GM18858 (cell line): Measurements from ENCODE around the gene CFAP74.

ENCODE experiments used
- ATAC-seq: cut with Tn5 transposase; IDR thresholded peaks from one replicate; pipeline ENCODE4 v1.9.1; 2021; ENCODE audit not compliant: unreplicated experiment

Gene CFAP74

DNA sequence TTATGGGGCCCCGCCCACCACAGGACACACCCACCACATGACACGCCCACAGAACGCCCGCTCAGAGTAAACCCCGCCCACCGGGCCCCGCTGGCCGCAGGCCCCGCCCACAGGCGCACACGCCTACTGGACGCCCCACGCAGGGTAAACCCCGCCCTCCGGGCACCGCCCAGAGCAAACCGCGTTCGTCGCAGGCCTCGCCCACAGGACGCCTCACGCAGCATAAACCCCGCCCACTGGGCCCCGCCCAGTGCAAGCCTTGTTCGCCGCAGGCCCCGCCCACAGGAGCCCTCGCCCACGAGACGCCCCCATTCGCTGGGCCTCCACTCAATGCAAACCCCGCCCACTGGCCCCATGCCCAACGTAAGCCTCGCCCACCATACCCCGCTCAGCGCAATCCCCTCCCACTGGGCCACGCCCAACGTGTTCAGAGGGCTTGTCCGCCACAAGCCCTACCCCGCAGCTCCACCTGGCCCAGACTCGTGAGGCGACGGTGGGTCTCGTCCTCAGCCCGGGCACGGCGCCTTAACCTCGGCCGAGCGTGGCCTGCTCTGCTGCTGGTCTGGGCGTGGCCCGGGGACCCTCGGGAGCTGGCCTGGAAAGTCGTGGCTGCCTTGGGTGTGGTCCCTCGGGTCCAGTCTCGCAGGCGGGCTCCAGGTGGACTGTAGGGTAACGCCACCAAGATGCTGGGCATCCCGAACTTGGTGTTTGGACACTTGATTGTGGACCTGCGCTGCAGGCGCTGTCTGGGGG is 84.1 kb downstream of the CFAP74 start:
- peak; percentile 72 for ATAC-seq

DNA sequence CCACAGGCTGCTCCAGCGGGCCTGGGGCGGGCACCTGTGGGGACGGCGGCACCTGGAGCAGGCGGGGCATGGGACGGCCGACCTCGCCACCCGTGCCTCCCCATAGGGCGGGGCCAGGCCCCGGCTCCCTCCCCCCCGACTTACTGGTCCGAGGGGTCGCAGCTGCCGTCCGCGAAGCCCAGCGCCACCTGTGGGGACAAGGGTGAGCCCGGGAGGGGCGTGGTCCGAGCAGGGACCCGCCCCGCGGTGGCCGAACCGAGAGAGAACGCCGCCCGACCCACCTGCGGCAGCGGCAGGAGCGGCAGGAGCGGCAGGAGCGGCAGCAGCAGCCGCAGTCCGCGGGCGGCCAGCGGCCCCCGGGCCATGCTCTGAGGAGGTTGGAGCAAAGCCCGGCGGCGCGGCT is 84.7 kb downstream of the CFAP74 start, which contains the start of gene TMEM52:
Gene TMEM52 (minus strand): TSS at position 379 of the 403 bp plus-strand sequence. CDS start 14 bp downstream, at position 365.
- ATAC-seq = no peak

DNA sequence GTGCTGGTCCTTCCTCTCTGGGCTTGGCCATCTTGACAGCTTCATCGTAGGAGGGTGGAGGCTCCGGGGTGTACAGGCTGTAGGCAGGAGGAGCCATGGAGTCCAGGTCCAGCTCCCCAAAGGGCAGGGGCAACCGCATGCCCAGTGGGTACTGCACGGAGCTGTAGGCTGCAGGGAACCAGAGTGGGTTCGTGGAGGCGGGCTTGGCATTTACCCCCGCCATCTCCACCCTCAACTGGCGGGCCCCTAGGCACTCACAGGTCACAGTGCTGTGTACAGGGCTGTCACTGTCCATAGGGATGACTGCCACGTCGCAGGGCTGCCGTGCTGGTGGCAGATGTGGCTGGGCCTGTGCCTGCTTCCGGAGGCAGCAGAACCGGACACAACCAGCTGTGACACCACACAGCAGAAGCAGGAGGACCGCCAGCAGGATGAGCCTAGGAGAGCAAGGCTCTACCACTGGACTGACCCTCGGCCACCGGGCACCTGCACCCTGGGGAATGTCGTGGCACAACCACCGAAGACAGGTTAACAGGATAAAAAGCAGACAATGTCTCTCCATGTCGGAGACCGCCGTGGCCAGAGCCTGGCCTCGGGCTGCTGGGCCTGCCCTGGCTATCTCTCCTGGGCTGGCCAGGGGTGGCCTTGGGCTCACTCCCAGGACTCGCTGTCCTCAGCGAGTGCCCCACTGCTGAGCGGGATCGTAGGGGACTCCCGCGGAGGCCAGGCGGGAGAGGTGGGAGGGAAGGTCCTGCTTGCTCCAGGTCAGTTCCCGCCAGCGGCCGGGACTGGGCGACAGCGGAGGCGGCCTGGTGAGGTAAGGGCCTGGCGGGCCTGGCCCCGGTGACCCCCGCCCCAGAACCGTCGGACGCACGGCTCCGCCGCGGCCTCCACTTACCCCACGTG is 85.3 kb downstream of the CFAP74 start:
- no peak for ATAC-seq

DNA sequence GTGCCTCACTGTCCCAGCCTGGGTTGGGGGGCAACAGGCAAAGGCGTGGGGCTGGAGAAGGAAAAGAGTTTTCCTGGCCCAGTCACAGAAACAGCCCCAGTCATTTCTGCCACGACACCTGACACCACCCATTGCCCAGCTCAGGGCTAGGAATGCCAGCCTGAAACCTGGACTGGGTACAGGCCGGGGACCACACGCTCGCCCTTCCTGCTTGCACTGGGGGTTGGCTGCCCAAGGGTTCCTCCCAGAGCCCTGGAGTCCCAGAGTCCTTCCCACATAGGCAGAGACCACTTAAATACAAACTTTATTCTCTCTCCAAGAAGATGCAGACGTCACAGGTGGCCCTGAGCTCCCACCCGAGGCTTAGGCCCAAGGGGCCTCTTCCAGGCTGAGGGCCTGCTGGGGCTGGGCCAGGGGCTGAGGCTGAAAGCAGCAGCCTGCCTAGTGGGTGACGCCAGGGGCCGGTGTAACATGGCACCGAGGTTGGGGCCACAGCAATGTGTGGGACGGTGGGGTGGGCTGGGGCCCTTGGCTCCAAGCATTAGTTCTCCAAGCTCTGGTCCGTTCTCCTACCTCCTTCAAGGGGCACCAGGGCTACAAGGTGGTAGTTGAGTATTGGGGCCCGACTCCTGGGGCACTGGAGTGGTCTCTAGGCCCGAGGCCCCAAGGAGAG is 86.1 kb downstream of the CFAP74 start:
- ATAC-seq = no peak

DNA sequence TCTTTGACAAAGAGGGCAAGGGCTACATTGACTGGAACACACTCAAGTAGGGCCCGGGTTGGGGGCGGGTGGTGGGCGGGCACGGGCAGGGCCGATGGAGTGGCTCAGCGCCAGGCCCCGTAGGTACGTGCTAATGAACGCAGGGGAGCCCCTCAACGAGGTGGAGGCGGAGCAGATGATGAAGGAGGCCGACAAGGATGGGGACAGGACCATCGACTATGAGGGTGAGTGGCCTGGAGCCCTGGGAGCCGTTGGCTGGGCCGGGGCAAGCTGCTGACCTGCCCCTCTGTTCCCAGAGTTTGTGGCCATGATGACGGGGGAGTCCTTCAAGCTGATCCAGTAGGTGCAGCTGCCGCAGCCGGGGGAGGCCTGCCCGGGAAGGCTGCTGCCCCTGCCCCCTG is 86.7 kb downstream of the CFAP74 start:
- ATAC-seq = no peak

DNA sequence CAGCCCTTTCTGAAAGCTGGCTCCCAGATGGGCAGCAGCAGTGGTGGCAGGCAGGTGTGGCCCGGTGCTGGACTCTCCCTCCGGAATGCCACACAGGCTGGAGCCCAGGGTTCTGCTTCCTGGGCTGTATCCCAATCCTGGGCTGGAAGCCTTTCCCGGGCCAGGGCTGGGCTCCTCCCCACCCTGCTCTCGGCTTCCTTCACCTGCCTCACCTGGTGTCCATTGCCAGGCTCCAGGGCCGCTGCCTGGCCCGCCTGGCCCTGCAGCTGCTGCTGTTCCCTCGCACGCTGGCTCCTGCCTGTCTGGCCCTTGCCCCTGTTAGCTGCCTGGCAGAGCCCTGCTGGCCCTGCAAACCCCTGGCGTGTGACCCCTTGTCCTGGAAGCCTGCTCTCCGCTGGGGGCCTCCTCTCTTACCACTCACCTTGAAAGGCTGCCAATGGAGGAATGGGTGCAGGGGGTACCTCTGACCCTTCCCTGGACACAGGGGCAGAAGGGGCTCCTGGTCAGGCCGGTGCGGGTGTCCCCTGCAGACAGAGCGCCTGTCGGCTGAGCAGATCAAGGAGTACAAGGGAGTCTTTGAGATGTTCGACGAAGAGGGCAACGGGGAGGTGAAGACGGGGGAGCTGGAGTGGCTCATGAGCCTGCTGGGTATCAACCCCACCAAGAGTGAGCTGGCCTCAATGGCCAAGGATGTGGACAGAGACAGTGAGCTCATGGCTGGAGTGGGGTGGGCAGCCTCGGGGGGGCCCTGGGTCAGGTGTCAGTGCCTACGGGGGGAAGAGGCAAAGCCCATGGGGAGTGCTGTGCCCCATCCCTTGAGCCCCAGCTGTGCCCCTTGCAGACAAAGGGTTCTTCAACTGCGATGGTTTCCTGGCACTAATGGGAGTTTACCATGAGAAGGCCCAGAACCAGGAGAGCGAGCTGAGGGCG is 87.4 kb downstream of the CFAP74 start:
- no peak for ATAC-seq

DNA sequence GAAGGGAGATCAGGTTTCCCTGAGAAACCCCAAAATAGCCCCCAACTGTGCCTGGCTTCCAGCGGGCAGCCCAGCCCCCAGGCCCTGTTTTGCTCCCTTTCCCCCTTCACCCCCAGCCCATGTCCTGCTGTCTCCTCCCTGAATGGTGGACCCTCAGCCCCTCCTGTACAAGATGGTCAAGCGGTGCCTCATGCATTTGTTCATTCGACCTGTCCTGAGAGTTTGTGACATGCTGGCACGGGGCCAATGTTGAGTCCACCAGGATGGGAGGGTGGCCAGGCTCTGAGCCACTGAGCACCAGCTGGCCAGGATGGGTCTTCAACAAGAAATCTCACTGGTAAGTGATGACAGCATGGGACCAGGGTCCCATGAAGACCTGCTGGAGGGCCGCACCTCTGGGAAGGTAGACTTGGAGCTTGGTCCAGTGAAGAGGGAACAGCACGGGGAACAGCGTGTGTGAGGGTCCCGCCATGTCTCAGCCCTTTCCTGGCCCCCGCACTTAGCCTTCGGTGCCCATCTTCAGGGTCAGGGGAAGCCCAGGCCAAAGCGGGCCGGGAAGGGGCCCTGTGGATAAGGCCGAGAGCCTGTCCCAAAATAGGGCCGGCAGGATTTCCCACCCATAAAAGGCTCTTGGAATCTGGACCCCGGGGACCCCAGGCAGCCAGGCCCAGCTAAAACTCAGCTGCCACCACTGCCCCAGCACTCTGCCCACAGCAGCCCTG is 88.5 kb downstream of the CFAP74 start, which contains the start of gene CALML6:
Gene CALML6 (plus strand): TSS at position 290 of the 722 bp plus-strand sequence. CDS start 21 bp downstream, at position 311.
- no peak for ATAC-seq

DNA sequence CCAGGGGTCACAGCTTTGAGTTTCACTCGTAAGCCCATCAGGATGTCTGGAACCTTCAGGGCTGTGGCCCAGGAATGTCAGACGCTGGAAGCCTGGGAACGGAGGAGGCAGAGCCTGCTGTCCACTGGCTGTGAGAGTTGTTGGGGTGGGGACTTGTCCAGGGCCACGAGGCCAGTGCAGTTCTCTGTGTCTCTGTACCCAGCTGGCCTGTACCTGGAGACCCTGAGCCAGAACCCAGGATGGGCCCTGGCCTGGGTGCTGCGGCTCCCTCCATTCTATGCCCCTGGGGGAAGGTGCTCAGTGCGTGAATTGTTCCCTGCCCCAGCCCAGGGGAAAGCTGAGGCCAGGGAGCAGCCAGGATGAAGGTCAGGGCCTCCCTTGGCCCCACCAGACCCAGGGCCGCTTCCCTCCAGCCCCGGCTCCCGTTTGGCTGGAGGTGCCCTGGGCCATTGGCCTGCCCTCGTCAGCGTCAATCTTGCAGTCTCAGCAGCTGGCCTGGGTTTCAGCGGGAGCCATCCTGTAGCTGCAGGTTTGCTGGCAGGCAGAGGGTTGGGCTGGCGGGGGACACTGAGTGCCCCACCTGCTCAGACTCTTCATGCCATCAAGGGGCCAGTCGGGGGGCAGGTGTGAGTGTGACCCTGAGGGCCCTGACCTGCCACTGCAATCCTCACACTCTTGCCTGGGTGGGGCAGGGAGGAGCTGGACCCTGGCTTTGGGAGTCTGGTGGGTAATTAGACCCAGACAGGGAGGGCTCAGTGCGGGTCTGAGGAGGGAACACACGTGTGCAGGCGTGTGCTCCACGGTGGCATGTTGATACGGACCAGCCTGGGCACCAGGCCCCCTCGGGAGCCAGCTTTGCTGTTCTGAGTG is 89.2 kb downstream of the CFAP74 start:
- ATAC-seq = no peak

DNA sequence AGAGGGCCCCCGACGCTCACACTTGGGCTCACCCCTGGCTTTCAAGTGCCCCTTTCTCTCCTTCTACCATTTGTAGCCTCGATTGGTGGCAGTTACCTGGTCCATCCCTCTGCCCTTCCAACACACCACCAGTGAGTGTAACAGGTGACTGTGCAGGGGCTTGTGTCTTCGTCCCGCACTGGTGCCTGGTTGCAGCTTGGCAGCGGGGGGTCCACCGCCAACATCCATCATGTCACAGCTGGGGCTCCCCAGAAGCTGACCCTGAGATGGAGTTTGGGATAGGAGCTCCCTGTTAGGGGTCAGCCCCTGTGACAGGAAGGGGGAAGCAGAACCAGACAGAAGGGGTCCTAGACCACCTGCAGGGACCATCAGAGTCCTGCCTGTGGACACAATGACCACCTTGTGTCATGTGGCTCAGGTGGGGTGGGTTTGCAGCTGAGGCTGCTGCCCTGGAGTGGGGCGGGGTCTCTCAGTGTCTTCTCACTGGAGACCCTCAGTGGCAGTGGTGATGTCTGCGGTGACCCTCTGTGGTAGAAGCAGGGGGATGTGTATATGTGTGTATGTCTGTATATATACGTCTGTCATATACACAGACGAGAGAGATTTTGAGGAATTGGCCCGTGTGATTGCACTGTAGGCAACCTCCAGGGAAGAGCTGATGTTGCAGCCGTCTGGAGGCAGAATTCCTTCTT is 92.1 kb downstream of the CFAP74 start:
- ATAC-seq = no peak

DNA sequence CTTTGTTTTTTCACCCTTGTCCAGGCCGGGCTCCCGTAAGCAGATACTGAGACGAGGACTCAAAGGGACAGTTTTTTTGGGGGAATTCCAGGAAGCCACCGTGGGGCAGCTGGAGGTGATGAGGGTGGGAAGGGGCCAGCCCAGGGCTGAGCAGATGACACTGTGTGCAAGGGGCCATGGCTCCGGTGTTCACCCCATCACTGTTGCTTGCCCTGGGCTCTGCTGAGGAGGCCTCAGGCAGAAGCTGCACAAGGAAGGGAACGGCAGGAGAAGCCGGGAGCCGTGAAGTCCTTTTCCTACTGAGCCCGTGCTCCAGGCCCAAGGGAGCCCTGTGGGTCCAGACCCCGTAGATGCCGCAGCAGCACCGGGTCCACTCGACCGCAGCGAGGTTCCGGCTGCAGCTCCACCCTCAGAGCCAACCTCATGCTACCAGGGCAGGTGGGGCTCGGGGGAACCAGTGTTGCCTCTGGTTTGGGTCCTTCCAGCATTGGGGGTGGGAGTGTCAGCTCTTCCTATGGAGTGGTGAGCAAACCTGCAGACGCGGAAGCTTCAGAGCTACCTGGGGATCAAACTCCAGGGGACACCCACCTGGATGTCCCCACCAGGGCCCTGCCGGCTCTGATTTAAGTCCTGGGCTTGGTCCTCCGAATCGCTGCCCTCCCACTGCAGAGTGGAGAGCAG is 92.8 kb downstream of the CFAP74 start:
- ATAC-seq = no peak

DNA sequence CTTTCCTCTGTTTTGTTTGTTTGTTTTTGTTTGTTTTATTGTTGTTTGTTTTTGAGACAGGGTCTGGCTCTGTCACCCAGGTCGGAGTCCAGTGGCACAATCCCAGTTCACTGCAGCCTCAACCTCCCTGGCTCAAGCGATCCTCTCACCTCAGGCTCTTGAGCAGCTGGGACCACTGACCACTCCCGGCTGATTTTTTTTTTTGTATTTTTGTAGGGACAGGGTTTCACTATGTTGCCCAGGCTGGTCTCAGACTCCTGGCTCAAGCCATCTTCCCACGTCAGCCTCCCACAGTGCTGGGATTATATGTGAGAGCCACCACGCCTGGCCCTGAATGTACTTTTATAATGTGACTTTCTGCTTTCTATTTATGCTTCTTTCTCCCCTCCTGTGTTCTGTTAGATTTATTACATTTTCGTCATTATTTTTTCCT is 93.5 kb downstream of the CFAP74 start:
- ATAC-seq = no peak

DNA sequence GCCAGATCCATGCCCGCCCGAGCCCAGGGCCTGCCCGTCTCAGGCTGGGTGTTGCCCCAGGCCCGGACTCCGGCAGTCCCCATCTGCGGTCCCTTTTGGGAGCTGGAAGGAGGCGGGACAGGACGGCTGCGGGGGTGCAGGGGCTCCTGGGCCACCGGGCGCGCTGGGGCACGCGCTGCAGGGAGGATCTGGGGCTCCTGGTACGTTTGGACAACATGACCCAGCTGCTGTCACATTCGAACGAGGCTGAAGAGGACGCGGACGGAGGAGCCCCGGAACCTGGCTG is 95.1 kb downstream of the CFAP74 start:
- ATAC-seq = no peak

DNA sequence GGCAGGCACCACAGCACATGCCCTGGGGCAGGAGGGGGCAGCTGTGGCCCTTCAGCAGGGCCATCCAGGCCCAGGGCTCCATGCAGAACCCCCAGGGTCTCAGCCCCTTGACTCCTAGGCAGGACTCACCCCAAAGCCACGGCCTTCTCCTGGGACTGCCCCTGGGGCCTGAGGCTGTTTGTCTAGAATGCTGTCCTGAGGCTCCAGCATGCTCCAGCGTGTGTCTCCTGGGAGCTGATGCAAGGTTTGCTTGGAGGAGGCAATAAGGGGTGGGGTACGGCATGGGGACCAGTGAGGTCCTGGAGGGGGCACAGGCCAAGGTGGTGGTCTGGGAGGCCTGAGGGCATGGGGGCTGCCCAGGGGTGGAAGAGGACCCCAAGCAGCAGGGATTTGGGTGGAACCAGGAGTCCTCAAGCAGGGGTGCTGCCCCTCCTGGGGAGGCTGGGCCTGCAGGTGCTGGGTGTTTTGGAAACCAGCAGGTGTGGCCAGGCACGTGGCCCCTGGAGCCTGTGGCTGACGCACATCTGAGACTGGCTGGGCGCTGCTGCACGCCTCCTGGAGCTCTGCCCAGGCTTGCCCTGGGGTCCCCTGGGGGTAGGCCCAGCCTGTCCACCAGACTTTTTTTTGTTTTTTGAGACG is 96.4 kb downstream of the CFAP74 start:
- ATAC-seq = no peak

DNA sequence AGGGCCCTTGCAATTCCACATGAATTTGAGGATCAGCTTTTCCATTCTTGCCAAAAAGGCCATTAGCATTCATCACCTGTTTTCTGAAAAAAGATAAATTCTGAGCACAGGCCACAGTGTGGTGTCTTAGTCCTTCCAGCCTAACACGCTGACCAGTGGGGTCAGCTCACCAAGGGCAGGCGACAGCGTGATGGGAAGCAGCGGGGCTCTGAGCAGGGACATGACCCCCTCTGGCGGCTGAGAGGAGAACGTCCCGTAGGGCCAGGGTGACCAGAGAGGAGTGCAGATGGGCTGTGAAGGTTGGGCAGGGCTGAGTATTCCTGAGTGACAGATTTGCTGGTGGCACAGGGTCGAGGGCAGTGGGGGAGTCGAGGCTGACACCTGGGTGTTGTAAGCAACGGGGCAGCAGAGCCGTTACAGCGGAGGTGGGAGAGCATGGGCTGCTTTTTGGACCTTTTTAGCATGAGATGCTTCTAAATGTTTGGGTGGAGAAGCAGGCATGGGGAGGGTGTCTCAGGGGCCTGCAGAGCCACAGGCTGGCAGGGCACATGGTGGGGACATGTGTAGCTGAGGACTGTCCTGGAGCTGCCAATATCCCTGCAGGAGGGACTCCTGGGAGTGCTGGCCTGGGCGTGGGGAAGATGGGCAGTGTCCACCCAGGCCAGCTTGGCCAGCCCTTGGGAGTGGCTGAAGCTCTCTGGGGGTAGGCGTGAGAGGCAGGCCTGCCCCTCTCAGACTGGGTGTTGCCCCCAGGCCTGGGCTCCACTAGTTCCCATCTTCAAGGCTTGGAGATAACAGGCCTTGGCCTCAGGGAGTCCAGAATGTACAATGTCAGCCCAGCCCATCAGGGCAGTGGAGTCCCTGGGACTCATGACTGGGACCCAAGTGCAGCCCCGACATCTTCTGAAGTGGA is 97.1 kb downstream of the CFAP74 start:
- ATAC-seq = no peak

DNA sequence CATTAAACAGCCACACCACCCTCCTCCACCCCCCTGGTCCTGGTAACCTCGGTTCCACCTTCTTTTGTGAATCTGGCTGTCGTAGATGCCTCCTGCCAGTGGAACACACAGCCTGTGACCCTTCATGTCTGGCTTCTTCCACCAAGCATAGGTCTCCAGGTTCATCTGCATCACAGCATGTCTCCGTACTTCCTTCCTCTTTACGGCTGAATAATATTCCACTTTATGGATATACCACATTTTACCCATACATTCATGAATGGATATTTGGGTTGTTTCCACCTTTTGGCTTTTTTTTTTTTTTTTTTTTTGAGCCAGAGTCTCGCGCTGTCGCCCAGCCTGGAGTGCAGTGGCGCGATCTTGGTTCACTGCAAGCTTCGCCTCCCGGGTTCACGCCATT is 100.4 kb downstream of the CFAP74 start:
- ATAC-seq = no peak

DNA sequence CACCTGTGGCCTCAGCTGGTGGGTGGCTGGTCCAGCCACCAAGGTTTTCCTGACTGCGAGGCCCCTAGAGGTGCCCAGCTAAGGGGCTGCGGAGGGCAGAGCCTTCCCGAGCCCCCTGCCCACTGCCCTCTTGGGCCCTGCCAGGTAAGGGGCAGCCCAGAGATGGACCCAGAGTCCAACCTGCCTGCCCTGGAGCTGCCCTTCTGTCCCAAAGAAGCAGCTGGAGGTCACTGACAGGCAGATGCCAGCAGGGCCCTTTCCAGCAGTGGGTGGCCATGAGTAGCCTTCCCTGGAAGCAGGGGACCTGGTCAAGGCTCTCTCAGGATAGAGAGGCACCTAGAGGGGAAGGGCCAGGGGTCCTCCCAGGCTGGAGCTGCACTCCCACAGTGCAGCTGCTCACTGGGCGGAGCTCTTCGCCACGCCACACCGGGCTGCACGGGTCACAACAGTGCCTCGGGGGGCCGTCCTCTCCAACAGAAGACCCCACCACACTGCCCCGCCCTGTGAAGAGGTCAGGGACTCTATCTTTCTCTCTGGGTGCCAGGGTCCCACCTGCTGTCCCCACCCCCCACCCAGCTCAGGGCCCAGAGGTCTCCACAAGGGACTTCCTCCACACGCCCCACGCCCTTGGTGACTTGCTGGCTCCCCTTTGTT is 101.8 kb downstream of the CFAP74 start:
- no peak for ATAC-seq
